HG03097 (cell line): Measurements from ENCODE around the gene C20orf96.

ENCODE experiments used
- ATAC-seq: cut with Tn5 transposase; IDR thresholded peaks from one replicate; pipeline ENCODE4 v1.9.1; 2021; ENCODE audit not compliant: unreplicated experiment, low FRiP score

C20orf96 gene

DNA sequence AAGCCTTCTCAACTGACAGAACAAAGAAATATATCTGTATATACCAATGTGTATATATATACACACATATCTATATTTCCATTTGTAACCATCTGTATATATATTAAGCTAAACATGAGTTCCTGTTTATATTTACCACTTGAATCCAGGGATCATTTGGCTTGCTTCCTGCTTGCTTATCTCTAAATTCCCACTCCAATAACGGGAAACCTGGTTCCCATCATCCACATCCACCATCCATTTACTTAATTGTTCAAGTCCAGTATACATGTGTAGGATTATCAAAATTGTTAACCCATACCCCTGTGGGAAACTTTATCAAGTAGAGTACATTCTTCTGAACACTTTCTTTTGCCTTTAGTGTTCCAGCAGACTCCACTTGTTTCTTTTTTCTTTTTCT lies 22.3 kb upstream of the C20orf96 start:
- ATAC-seq: no peak

- no peak for ATAC-seq
Observed at GRCh38 chr20:312067-312466, 21.5 kb upstream of the C20orf96 start.

DNA sequence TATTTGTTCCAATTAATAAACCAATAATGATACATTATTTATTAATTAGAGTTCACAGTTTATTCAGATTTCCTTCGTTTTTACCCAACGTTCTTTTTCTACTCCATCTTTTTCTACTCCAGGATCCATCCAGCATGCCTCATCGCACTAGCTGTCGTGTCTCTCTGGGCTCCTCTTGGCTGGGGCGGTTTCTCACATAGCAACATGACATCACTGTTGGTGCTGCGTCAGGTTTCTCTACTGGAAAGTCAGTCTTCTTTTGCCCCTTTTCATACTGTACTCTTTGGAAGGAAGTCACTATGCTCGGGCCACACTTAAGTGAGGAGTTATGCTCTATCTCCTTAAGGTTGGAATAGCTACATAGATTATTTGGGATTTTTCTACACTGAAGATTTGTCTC lies 21.1 kb upstream of the C20orf96 start:
- no peak for ATAC-seq

DNA sequence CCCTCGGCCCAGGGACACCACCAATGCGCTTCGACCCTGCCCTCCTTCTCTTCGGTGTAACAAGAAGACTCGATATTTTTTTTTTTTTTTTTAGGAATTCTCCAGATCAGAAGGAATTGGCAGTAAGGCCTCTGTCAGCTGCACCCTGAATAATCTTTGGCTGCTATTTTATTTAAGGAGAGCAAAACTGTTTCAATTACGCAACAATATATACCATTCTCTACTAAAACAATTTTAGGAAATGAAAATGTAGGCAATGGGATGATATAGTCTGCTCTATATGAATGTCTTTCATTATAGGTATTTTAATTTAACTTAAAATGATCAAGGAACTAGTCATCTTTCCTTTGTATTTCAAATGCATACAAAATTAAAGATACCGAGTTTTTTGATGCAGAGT lies 20.1 kb upstream of the C20orf96 start:
- no peak for ATAC-seq

DNA sequence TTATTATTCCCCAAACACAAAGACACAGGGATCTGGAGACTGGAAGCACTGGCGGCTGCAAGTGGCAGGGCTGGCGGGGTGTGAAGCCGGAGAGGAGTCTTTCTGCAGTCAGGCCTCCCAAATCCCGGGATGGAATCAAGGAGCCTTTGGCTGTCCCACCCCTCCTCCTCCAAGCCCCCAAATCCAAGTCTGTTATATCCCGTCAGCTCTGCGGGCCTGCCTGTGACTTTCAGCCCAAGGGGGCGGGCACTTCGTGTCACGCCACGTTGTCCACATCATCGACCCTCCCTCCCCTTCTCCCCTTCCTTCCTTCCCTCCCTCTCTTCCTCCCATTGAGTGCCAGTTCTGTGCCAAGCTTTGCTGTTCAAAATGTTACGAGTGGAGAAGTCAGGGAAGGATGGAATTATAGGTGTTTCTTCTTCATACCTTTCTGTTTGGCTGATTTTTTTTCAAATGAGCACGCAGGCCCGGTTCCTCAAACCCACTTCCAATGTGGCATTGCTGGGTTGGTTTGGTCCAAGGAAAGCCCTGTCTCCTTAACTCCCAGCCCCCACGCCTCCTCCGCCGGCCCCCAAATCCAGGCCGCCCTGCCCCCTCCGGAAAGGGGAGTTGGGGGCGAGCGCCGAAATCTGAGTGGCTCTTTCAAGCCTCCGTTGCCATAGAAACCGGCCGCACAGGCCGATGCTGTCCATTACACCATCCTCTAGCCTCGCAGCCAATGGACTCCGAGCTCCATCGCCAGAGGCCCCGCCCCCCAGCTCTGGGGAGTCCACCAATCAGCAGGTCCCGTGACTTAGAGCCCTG lies 19.5 kb upstream of the C20orf96 start:
- peak; percentile 95 for ATAC-seq

DNA sequence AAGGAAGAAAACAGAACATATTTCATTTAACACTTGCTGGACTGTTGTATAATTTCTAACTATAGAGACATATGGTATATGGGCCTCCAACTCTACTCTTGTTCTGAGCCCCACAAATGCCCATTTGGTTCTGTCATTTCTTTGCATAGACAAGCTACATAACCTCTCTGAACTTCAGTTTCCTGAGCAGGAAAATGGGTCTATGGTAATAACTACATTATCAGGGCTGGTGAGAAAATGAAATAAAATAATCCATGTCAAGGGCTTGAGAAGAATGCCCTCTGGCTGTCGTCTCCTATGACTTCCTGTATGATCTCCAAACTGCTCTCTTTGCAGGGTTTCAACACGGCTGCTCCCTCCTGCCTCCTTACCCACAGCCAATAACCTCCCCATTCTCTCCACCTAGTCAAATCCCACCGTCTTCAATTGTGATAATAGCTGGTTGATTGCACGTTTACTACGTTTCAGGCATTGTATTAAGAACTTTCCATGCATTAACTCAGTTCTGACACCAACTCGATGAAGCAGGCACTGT lies 18.8 kb upstream of the C20orf96 start:
- no peak for ATAC-seq

DNA sequence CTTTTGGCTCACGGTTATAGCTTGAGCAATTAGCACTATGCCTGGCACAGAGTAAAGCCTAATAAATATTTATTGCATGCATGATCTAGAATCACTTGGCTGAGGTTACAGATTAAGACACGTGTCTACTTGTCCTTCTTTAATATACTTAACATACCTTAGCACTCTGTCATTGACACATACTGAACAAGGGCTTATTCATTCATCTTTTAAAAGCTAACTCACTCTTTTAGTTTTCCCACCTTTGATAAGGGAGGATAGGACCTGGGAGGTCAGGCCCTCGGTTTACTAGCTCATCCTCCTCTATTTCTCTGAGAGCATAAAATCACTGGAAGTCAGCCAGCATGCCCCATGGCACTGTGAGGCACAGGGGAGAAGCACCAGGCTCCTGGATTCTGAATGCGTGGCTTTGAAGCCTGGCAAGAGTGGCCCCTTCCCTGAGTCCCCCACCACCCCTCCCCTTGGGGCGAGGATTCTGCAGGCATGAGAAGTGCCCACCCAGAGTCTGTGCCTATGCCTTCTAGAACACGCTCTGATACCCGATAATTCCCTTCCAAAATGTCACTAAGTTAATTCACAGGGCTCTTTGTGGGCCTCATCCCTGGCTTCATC lies 18.0 kb upstream of the C20orf96 start:
- ATAC-seq: no peak

DNA sequence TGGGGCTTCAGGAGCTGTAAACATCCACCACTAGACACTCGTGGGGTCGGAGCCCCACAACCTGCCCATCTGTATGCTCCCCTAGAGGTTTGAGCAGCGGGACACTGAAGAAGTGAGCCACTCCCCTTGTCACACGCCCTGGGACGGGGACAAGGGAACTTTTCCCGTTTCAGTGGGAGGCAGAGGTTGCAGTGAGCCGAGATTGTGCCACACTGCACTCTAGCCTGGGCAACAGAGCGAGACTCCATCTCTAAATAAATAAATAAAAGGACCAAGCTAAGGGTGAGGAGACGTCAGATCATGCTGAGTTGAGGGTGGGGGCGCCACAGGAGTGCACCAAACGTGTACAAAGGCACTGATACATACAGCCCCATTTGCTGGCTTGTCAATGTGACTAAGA lies 15.2 kb upstream of the C20orf96 start:
- no peak for ATAC-seq

DNA sequence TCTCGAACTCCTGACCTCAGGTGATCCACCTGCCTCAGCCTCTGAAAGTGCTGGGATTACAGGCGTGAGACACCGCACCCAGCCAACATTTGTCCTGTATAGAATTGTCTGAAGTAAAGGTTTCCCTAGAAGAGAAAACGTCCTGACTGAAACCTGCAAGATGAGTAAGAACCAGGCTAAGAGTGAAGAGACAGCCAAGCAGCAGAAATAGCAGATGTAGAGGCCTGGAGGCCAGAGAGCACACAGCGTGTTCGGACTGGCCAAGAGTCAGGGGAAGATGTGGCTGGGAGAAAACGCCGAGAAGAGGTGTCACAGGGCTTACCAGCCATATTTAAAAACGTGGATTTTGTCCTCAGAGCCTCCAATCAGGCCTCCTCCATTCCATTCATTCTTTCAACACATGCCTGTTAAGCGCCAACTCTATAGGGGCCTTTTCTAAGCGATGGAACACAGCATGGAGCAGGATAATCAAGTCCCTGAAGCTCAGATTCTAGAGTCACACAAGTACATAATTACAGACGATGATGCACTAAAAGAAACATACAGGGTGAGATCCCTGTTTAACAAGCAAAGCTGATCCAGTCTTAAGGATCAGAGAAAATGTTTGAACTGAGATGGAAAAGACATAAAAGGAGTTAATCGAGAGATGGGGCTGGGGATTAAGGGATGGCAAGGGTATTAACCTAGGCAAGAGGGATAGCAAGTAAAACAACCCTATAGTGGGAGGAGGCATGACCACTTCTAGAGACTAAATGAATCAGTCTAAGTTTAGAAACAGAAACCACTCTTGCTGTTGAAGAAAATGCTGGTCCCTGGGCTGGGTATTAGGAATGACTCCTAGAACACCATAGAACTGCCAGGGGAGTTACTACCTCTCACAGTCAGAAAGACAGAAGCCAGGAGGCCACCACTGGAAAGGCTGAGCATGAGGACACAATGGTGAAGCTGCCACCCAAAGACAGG lies 11.6 kb upstream of the C20orf96 start:
- ATAC-seq: no peak

GRCh38 chr20:300345-300990 lies 9.9 kb upstream of the C20orf96 start:
- no peak for ATAC-seq

DNA sequence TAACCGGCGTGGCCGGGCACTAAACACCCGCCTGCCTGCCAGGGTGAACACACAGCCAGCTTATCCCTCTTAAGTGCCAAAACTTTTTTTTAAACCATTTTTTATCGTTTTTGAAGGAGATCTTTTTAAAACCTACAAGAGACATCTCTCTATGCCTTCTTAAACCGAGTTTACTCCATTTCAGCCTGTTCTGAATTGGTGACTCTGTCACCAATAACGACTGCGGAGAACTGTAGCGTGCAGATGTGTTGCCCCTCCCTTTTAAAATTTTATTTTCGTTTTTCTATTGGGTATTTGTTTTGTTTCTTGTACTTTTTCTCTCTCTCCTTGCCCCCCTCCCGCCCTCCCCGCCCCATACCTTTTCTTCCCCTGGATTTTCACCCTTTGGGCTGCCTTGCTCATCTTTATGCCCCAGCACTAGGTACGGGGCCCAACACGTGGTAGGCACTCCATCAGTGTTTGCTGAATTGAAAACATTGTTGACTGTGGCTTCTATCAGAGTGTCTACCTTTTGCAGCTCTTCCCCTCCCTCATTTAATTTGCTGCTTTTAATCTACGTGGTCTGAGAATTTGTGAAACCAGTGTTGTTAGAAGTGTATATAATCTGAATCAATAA lies 8.3 kb upstream of the C20orf96 start:
- no peak for ATAC-seq

DNA sequence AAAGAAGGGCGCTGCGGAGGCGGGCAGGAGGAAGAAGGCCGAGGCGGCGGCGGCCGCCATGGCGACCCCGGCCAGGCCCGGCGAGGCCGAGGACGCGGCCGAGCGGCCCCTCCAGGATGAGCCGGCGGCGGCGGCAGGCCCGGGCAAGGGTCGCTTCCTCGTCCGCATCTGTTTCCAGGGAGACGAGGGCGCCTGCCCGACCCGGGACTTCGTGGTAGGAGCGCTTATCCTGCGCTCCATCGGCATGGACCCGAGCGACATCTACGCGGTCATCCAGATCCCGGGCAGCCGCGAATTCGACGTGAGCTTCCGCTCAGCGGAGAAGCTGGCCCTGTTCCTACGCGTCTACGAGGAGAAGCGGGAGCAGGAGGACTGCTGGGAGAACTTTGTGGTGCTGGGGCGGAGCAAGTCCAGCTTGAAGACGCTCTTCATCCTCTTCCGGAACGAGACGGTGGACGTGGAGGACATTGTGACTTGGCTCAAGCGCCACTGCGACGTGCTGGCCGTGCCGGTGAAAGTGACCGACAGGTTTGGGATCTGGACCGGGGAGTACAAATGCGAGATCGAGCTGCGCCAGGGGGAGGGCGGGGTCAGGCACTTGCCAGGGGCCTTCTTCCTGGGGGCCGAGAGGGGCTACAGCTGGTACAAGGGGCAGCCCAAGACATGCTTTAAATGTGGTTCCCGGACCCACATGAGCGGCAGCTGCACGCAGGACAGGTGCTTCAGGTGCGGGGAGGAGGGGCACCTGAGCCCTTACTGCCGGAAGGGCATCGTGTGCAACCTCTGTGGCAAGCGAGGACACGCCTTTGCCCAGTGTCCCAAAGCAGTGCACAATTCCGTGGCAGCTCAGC lies 7.6 kb upstream of the C20orf96 start:
- peak; percentile 17 for ATAC-seq

DNA sequence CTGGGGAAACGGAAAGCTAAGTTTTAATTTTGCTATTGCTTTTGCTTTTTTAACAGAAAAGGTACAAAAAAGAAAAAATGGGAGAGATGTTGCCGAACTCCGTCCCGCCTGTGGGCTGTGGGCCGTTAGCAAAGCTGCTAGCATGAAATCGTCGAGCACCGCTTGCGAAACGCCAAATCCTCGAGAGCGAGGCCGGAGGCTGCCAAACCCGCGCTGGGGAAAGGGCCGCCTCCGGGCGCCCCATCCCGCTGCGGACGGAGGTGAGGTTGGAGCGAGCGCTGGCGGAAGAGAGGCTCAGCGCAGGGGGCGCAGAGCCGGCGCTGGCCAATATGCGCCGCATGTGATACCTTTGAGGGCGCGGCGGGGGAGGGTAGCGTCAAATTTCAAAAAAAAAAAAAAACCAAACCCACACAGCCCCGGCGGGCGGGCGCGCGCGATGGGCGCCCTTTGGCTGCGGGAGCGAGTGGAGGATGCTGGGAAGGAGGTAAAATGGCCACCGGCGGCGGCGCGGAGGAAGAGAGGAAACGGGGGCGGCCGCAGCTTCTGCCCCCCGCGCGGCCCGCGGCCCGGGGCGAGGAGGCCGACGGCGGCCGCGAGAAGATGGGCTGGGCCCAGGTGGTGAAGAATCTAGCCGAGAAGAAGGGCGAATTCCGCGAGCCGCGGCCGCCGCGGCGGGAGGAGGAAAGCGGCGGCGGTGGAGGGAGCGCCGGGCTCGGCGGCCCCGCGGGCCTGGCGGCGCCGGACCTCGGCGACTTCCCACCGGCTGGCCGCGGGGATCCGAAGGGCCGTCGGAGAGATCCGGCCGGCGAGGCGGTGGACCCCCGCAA lies 6.8 kb upstream of the C20orf96 start, which contains the start of gene ZCCHC3:
Gene ZCCHC3, plus strand, starts transcription at position 473 of the 827 bp plus-strand sequence. Its CDS starts 17 bp downstream, at position 490.
- peak; percentile 66 for ATAC-seq

DNA sequence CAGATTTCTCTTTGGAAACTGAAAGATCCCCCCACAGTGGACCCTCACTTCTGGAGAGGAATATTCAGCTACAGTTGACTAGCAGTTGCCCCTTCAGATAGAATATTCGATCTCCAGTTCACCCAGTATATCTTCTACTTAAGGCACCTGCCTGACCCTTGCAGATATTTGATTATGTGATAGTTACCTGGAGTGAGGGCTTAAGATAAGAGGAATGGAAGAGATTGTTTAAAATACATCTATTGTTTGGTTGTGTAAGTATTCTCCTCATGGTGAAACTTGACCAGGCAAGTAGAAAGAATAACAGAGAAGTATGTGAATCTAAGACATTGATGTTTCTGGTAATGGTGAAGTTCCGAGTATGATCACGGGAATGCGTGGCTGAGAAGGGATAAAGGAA lies 5.3 kb upstream of the C20orf96 start:
- ATAC-seq: no peak

DNA sequence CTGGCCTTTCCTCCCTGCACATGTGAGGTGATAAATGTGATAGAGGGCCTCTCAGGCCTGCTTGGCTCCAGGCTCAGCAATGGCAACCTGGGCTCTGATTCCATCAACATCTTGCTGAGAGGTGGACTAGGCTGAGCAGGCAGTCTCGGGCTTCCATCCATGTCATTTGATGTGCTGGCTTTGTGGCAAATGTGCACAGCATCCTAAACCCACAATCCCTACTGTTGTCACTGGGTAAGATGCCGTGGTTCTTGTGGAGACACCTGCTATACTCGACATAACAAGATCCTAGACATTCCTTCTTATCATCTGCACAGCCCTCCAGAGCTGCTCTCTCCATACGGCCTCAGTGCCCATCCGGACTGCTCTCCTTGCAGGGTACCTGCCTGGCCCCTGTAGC lies 4.1 kb upstream of the C20orf96 start:
- no peak for ATAC-seq

DNA sequence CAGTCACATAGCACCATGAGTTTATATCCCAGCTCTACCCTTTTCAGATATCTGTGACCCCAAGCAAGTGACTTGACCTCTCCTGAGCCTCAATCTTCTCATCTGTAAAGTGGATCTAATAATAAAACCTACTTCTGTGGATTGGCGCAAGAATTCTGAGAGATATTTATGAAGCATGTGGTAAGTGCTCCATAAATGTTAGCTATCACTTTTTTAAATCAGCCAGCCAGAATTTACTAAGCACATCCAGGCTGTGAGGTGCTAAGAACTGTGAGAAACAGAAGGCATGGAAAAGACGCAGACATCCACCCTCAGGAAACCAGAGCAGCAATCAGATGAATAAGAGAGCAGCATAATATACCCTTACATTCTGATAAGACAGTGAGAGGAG lies 862 bp downstream of the C20orf96 start:
- ATAC-seq: no peak

DNA sequence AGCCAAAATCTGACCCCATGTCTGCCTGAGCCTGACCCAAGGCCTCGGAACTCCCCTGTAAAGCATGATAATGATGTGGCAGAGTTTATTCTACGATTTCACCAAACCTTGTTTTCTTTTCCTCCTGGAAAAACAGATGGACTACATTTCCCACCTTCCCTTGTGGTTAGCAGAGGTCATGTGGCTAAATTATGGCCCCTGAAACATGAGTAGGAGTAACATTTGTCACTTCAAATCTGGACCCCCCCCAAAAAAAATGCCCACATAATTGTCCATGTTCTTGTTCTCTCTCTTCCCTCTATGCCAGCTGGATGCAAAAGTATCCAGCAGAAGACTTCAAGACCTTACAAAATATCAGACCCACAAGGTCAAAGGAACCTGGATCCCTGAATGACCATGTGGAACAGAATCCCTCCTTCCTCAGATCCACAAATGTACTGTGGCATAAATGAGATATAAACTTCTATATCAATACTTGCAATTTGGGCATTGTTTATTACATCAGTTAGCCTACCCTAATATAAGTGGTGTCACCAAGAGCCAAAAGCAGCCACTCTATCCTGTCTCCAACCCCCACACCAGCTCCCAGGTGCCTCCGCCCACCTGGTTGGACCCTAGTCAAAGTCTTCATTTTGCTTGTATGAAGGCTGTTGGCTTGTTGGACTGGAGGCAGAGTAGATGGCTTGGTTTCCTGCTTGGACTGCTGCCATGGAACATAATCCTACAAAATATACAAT lies 1.4 kb downstream of the C20orf96 start:
- ATAC-seq: no peak

- ATAC-seq: no peak
Observed at GRCh38 chr20:286508-286907, 4.0 kb downstream of the C20orf96 start.
